Esophagus squamous epithelium (tissue), 4 donors: ENCODE measurements around the gene ACTL6B.

Source experiments
- POLR2A ChIP-seq, 4 donors: fragments of 450-650 bp; IDR thresholded peaks; one replicate each; pipeline ENCODE4 v1.6.1; 2017; ENCODE audit warnings: antibody characterized with exemption in 4 of 4, mild to moderate bottlenecking in 4 of 4, moderate library complexity in 3 of 4
- TF ChIP-seq, protein P1 (sequence below), 6 experiments: fragments of 450-650 bp in 4 of 6; fragments of 200-600 bp in 2 of 6; sonication (generic) in 2 of 6; IDR thresholded peaks; one replicate each; pipeline ENCODE4 v1.5.1; 2016 to 2019; ENCODE audit warnings: antibody characterized with exemption in 6 of 6, mild to moderate bottlenecking in 4 of 6, moderate library complexity in 4 of 6

DNA sequence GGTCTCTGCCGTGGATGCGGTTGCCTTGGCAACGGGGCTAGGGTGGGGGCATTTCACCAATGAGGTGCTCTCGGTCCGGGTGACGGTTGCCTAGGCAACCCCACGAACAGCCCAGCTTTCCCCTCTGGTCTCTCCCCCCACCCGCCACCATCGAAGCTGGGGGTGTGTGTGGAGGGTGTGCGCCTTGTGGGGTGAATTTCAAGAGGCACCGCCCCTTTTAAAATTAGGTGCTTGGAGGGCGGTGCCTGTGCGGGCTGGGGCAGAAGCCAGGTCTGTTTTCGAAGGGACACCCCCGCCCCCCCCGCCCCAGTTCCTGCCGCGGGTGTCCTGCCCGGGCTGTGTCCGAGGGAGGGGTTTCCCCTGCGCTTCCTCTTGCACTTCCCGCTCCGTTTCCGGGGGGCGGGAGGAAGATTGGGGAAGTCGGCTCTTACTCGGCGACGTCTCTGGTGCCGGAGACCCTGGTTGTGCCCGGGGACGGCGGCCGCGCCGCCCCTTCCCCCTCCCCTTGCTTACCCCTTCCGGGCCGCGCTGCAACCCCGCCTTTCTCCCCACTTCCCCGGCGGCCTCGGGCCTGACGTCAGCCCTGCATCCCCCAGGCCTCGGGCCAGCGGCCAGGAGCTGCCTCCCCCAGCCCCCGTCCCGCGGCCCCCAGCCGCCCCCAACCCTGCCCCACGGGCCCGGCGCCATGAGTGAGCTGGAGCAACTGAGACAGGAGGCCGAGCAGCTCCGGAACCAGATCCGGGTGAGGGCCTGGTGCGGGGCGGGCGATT lies 19.5 kb upstream of the ACTL6B start:
- TF ChIP-seq, protein P1, sequence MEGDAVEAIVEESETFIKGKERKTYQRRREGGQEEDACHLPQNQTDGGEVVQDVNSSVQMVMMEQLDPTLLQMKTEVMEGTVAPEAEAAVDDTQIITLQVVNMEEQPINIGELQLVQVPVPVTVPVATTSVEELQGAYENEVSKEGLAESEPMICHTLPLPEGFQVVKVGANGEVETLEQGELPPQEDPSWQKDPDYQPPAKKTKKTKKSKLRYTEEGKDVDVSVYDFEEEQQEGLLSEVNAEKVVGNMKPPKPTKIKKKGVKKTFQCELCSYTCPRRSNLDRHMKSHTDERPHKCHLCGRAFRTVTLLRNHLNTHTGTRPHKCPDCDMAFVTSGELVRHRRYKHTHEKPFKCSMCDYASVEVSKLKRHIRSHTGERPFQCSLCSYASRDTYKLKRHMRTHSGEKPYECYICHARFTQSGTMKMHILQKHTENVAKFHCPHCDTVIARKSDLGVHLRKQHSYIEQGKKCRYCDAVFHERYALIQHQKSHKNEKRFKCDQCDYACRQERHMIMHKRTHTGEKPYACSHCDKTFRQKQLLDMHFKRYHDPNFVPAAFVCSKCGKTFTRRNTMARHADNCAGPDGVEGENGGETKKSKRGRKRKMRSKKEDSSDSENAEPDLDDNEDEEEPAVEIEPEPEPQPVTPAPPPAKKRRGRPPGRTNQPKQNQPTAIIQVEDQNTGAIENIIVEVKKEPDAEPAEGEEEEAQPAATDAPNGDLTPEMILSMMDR (IDR thresholded peaks at IDR 0.05): peak in 1 of 6 experiments; percentile 4
- TF ChIP-seq POLR2A (IDR thresholded peaks at IDR 0.05): peak in 2 of 4 donors; percentile 24 to 70
